GM21526 (cell line): ENCODE measurements around the gene SLC39A2.
"Not testable (repeated sequence)": the region's sequence is repeated elsewhere in the genome, so short reads cannot be mapped to it uniquely, and the experiment has no call there.

Experiments used
- ATAC-seq: cut with Tn5 transposase; IDR thresholded peaks from one replicate; pipeline ENCODE4 v1.9.1; 2021; ENCODE audit warnings: moderate library complexity; ENCODE audit not compliant: unreplicated experiment, low FRiP score

Gene SLC39A2

DNA sequence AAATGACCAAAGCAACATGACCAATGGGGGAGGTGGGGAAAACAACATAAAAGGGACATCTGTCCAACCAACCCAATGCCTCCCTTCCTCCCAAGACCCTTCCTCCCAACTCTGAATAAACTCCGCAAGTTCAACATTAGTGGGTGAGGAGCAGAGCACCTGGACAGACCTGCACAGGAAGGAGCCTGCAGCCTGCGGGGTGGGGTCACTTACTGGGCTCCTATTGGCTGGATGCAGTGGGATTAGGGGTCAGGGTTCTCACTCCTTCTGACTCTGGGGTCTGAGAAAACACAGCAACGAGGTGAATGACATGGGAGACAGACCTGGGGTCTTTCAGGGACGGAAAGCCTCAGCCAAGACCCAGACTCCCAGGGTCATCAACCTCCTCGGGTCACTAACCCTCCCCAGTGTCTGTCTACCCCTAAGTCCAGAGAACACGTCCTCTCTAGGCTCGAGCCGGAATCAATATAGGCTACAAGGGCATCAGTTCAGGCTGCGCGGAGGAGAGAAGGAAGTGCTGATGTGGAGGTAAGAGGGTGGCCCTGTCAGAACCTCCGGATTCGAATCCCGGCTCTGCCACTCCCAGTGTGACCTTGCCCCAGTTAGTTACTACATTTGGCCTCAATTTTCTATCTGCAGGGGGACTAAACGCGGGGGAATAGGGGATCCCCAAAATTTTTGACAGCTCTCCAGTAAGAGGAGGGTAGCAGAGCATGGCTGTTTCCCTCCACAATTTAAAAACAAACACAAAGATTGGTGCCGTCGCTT lies 24.9 kb downstream of the SLC39A2 start:
- ATAC-seq, result no peak

DNA sequence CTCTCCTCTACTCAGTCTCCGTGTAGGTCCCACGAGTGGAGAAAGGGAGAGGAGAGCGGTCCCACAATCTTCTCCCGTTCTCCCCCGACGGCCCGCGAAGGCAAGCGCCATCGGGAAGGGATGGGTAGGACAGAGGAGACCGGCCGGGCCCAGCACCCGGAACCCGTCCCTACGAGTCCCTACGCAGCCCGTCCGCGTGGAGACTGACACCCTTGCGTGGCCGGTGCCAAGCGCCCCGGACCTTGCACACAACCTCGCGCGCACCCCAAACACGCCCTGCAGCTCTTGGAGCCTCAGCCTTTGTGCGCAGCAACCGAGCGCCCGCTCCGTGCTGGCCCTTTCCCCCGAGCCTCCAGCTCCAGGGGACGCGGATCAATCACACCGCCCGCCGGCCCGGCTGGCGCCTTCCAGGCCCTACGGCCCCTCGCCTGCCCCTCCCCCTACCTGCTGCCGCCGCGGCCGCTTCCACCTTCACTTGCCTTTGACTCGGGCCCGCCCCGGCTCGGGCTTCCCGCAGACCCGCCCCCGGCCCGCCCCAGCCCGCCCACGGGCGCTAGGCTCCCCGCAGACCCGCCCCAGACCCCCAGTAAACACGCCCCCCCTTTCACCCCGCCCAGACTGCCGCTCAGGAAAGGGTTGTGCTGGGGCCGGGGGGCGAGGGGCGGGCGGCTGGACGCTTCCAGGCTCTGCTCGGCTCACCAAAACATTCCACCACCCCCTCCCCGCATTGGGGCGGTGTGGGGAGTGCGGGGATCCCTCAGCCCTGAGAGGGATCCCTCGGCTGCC lies 25.7 kb downstream of the SLC39A2 start, which contains the start of gene NDRG2:
Gene NDRG2 (minus strand): TSS at position 477 of the 786 bp plus-strand sequence. CDS start 1,746 bp downstream, outside the sequence.
- ATAC-seq, result no peak

DNA sequence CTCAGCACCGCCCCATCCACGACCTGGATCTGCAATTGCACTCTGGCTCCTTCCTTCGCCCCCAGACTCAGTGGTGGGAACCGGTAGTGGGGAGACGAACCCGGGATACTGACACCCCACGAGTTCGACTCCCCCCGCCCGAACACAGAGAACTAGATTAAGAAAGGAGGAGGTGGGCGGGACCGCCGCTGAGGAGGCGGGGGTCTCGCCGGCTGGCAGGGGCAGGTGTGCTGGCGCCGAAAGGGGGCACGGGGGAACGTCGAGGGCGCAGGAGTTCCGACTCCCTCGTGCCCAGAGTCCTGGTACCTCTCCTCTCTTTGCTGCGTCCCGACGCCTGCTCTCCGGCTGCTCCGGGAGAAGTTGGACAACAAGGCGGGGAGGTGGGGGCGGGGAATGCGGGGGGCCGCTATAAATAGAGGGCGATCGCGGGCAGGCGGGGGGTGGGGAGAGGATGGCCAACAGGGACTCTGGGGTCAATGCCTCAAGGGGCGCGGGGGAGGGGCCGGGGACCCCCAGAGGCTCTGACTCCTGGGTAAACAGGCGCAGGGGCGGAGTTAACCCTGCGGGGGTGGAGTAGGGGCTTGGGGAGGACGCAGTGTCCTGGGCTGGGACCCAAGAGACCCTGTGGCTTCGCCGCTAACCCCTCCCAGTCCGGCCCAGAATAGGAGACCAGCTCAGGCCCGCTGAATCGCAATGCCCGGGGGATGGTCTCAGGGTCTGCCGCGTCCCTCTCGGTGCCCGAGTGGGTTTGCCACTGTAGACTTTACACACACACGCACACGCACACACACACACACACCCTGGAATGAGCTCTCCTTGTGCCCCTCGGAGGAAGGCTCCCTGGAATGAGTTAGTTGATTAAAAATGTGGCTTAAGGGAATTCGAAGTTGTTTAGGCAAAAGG lies 26.5 kb downstream of the SLC39A2 start:
- ATAC-seq, result no peak

GRCh38 chr14:21026274-21026987 lies 27.3 kb downstream of the SLC39A2 start:
- ATAC-seq, result no peak

GRCh38 chr14:21026988-21027315 lies 27.9 kb downstream of the SLC39A2 start:
- ATAC-seq, result no peak

GRCh38 chr14:21029917-21030316 lies 30.8 kb downstream of the SLC39A2 start, which contains the start of gene TPPP2:
TPPP2 (plus strand) TSS chr14:21030217; CDS start chr14:21030582, 365 bp downstream.
- ATAC-seq, result no peak

GRCh38 chr14:21030531-21030930 lies 31.4 kb downstream of the SLC39A2 start:
- ATAC-seq, result no peak

DNA sequence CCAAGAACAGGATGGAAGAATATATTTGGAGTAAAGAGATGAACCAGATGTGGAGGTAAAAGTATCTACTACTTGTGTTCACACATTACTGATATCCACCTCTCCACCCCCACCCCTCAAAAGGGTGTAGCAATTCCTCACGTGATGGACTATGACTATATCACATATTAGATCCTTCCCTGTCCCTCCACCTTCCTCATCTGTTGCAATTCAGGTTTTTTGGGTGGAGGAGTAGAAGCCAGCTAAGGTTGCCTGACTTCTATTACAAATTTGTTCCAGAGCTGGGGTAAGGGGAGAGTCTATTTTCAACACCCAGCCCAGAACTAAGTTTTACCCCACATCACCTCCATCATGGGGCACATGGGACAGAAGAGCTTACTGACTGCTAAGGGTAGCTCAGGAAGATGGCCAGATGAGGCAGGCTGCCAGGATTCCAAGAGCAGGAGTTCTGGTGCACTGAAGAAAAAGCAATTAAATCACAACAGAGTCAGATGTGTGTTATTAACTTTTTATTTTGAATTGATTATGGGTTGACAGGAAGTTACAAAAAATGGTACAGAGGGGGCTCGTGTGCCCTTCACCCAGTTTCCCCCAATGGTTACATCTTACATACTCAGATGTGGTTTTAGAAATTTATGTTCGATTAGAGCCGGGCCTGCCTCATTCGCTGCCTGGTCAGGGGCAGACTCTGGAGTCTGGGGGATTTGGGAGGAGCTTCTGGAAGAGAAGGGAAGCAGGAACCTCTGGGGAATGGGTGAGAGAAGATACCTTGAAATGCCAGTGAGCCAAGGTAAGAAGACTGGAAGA lies 33.4 kb downstream of the SLC39A2 start:
- no peak for ATAC-seq

DNA sequence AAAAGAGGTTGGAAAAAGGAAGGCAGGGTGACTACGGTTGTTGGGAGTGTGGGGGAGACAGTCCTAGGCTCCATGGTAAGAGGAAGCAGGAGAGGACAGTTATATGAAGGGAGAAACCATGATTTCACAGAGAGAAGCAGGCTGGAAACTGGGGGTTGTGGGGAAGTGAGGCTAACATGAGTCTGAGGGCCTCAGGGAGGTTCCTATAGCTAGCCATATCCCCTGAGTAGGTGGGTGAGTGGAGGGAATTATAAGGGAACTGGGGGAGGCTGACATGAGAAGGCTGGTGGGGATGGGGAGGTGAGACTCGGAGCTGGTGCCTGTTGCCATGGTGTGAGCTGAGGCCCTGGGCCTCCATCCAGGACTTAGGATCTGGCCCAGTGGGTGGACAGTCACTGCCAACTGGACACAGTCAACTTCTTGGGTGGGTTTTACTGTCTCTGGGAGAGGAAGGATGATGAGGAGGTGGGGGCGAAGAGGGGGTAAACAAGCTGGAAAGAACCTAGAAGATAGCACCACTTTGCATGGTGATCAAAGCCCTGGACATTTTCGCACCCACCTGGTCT lies 34.1 kb downstream of the SLC39A2 start:
- no peak for ATAC-seq

DNA sequence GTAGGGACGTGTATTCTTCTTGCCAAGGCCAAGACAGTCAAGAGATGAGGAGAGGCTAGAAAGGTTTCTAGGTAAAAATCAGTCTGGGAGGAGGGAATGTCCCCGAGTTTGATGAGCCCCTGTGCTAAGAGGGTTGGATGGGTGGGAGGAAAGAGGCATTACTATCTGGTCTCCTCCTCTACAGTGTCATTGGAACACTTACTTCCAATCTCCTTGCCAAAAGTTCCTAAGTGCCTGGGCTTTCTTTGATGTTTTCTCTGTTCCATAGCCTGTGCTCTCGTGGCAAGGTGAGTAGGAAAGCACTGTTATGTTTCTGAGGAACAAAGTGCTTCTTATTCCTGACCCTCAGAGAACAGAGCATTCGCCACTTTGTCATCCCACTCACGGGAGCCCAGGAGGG lies 35.6 kb downstream of the SLC39A2 start, which contains the start of gene RNASE13:
Gene RNASE13 (minus strand): TSS at position 101 of the 400 bp plus-strand sequence. CDS start 519 bp downstream, outside the sequence.
- no peak for ATAC-seq

DNA sequence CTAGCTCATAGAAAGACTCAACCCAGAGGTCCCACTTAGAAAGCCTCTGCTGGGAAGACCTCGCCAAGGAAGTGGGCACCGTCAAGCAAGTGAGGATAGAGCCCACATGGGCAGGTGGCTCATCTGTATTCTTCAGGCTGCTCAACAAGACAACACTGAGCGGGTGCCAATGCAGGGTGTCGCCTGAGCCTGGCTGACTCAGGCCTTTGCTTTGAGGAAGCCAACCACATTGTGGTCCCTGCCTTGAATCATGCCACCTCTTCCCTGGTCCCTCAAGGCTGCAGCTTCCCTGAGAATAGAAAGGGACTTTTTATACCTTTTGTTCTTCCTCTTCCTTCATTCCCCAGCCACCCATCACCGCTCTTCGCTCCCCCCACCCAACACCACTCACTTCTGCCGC lies 37.7 kb downstream of the SLC39A2 start:
- no peak for ATAC-seq

GRCh38 chr14:21037156-21037555 lies 38.1 kb downstream of the SLC39A2 start:
- ATAC-seq, result no peak

DNA sequence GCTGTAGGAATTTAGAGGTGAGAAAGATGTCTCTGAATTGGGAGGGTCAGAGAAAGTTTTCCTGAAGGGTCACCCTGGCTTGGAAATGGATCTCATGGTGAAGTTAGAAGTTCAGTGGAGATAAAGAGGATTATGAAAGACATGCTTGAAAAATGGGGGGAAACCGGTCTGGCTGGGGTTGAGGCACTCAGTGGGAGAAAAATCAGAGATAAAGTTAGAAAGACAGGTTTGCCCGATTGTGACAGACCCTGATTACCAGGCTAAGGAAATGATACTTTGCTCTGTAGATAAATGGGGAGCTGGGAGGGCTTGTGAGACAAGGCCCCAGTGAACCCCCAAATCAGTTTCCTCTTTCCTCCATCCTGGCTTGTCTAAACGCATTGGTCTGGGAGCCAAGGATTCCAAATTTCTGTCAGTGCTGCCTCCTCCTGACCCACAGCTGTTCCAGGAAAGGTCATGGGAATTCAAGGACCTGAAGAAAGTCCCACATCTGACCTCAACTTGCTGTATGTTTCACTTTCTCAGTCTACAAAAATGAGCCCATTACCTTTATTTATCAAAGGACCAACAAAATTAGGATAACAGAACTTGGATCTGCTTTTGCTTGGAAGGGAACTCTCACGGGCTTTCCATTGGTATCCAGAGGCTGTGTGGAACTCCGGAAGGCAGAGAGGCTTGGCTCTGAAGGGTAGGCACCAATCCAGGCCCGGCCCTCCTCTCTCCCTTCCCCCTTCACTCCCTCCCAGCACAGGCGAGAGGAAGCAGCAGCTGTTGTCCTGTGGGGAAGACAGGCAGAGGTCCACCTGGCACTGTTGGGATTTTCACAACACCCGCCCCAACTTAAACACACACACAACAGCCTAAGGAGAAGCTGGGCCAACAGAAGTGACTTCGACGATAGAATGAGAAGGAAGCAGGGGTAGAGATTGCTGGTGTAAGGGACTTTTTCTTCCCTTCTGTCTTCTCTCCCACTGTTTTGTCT lies 39.6 kb downstream of the SLC39A2 start:
- ATAC-seq, result no peak

GRCh38 chr14:21039585-21040369 lies 40.7 kb downstream of the SLC39A2 start:
- ATAC-seq, result no peak

- no peak for ATAC-seq
Measured at GRCh38 chr14:21040370-21040925, 41.4 kb downstream of the SLC39A2 start.

DNA sequence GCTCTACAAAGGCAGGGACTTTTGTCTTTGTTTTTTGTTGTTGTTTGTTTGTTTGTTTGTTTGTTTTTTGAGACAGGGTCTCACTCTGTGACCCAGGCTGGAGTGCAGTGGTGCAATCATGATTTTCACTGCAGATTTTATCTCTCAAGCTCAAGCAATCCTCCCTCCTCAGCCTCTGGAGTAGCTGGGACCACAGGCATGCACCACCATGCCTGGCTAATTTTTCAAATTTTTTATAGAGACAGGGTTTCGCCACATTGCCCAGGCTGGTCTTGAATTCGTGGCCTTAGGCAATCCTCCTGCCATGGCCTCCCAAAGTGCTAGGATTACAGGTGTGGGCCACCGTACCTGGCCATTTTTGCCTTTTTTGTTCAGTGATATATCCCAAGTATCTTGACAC lies 41.8 kb downstream of the SLC39A2 start:
- not testable (repeated sequence) for ATAC-seq
